H9 (cell line): ENCODE measurements around the gene CHDH. TPM values are rescaled to one million over a fixed set of nuclear protein-coding genes. Genes with fewer than 3 reads are reported as not detected.

Experiments
- DNase-seq: peaks from one replicate; pipeline ENCODE4 v3.0.0-alpha.2; 2017
- H2AFZ ChIP-seq: one replicate; pipeline ENCODE4 v1.6.1; 2013; ENCODE audit warnings: mild to moderate bottlenecking, low read length, control low read depth, moderate library complexity
- H2AK5ac ChIP-seq: 2 replicates; pipeline ENCODE4 v1.6.1; 2013; ENCODE audit warnings: low read length, control low read depth, mixed read lengths; ENCODE audit not compliant: insufficient read length
- H2BK120ac ChIP-seq: one replicate; pipeline ENCODE4 v1.6.1; 2013; ENCODE audit warnings: low read depth, mild to moderate bottlenecking, low read length, control low read depth, inconsistent platforms; ENCODE audit not compliant: poor library complexity, severe bottlenecking
- H2BK12ac ChIP-seq: 2 replicates; pipeline ENCODE4 v1.6.1; 2013; ENCODE audit warnings: low read length, control low read depth, mixed read lengths, low read depth; ENCODE audit not compliant: insufficient read length
- H2BK15ac ChIP-seq: 2 replicates; pipeline ENCODE4 v1.6.1; 2013; ENCODE audit warnings: low read depth, low read length, control low read depth
- H2BK20ac ChIP-seq: one replicate; pipeline ENCODE4 v1.6.1; 2013; ENCODE audit warnings: low read depth, mild to moderate bottlenecking, low read length, control low read depth, inconsistent platforms; ENCODE audit not compliant: poor library complexity, severe bottlenecking
- H2BK5ac ChIP-seq: 2 replicates; pipeline ENCODE4 v1.6.1; 2013; ENCODE audit warnings: low read length, control low read depth, mixed read lengths; ENCODE audit not compliant: insufficient read length
- H3K14ac ChIP-seq: 2 replicates; pipeline ENCODE4 v1.6.1; 2013; ENCODE audit warnings: low read length, control low read depth; ENCODE audit not compliant: insufficient read depth
- H3K18ac ChIP-seq: 2 replicates; pipeline ENCODE4 v1.6.1; 2013; ENCODE audit warnings: low read depth, mild to moderate bottlenecking, mixed read lengths, low read length, control low read depth; ENCODE audit not compliant: insufficient read length
- H3K23ac ChIP-seq: 2 replicates; pipeline ENCODE4 v1.6.1; 2013; ENCODE audit warnings: low read length, control low read depth, mixed read lengths, low read depth; ENCODE audit not compliant: insufficient read length
- H3K23me2 ChIP-seq: 2 replicates; pipeline ENCODE4 v1.6.1; 2013; ENCODE audit warnings: low read depth, mild to moderate bottlenecking, mixed read lengths, low read length, control low read depth; ENCODE audit not compliant: insufficient read length, poor library complexity, severe bottlenecking
- H3K27ac ChIP-seq: 2 replicates; pipeline ENCODE4 v1.5.1; 2013; ENCODE audit warnings: low read length, control low read depth, mixed read lengths, low read depth; ENCODE audit not compliant: insufficient read length
- H3K27me3 ChIP-seq: 2 replicates; pipeline ENCODE4 v1.6.1; 2013; ENCODE audit warnings: low read length, control low read depth, inconsistent platforms; ENCODE audit not compliant: insufficient read depth
- H3K4ac ChIP-seq: 2 replicates; pipeline ENCODE4 v1.6.1; 2013; ENCODE audit warnings: low read depth, mild to moderate bottlenecking, control low read depth, inconsistent platforms, low read length, moderate library complexity
- H3K4me1 ChIP-seq: 2 replicates; pipeline ENCODE4 v1.6.1; 2013; ENCODE audit warnings: low read length, control low read depth, inconsistent platforms; ENCODE audit not compliant: insufficient read depth
- H3K4me2 ChIP-seq: 2 replicates; pipeline ENCODE4 v1.6.1; 2013; ENCODE audit warnings: low read length, control low read depth, mixed read lengths; ENCODE audit not compliant: insufficient read length, insufficient read depth
- H3K56ac ChIP-seq: 2 replicates; pipeline ENCODE4 v1.6.1; 2013; ENCODE audit warnings: low read depth, mild to moderate bottlenecking, mixed read lengths, low read length, control low read depth; ENCODE audit not compliant: insufficient read length
- H3K79me1 ChIP-seq: 2 replicates; pipeline ENCODE4 v1.6.1; 2013; ENCODE audit warnings: low read depth, mild to moderate bottlenecking, moderate library complexity, low read length, control low read depth, inconsistent platforms; ENCODE audit not compliant: insufficient read depth, poor library complexity, severe bottlenecking
- H3K79me2 ChIP-seq: 2 replicates; pipeline ENCODE4 v1.6.1; 2013; ENCODE audit warnings: low read length, control low read depth, inconsistent platforms; ENCODE audit not compliant: insufficient read depth
- H3K9ac ChIP-seq: 2 replicates; pipeline ENCODE4 v1.6.1; 2013; ENCODE audit warnings: low read length, control low read depth, mixed read lengths; ENCODE audit not compliant: insufficient read length; ENCODE audit errors: extremely low read depth
- H3K9me3 ChIP-seq: one replicate; pipeline ENCODE4 v1.6.1; 2013; ENCODE audit warnings: low read depth, low read length, inconsistent platforms; ENCODE audit not compliant: control insufficient read depth
- H3T11ph ChIP-seq: one replicate; pipeline ENCODE4 v1.6.1; 2013; ENCODE audit warnings: mild to moderate bottlenecking, low read length, control low read depth, inconsistent platforms
- H4K20me1 ChIP-seq: one replicate; pipeline ENCODE4 v1.6.1; 2013; ENCODE audit not compliant: control insufficient read depth, insufficient read length, insufficient read depth
- H4K5ac ChIP-seq: 2 replicates; pipeline ENCODE4 v1.6.1; 2013; ENCODE audit warnings: low read depth, mild to moderate bottlenecking, mixed read lengths, low read length, control low read depth; ENCODE audit not compliant: insufficient read length
- H4K8ac ChIP-seq: replicated peaks from 2 replicates; pipeline ENCODE4 v1.6.1; 2013; ENCODE audit warnings: low read length, control low read depth, mixed read lengths, low read depth; ENCODE audit not compliant: insufficient read length
- H4K91ac ChIP-seq: 2 replicates; pipeline ENCODE4 v1.6.1; 2013; ENCODE audit warnings: low read depth, mild to moderate bottlenecking, moderate library complexity, mixed read lengths, low read length, control low read depth; ENCODE audit not compliant: insufficient read length
- H3K27ac Mint-ChIP-seq, 3 experiments: 2 replicates in 2 of 3; 3 replicates in 1 of 3; pipeline ENCODE4 v1.8.0; 2020 to 2021; ENCODE audit warnings: mixed read lengths in 3 of 3, mild to moderate bottlenecking in 1 of 3, moderate library complexity in 1 of 3
- H3K27me3 Mint-ChIP-seq: 2 replicates; pipeline ENCODE4 v1.8.0; 2021; ENCODE audit warnings: low read depth, mild to moderate bottlenecking, moderate library complexity, mixed read lengths
- H3K36me3 Mint-ChIP-seq, 3 experiments: 2 replicates in 2 of 3; 3 replicates in 1 of 3; pipeline ENCODE4 v1.8.0; 2020 to 2021; ENCODE audit warnings: low read depth in 3 of 3, mixed read lengths in 3 of 3; ENCODE audit not compliant: insufficient read depth in 1 of 3
- H3K4me1 Mint-ChIP-seq, 2 experiments: 2 replicates each; pipeline ENCODE4 v1.8.0; 2020; ENCODE audit warnings: mixed read lengths in 2 of 2
- H3K4me3 Mint-ChIP-seq, 2 experiments: 2 replicates in 1 of 2; 3 replicates in 1 of 2; pipeline ENCODE4 v1.8.0; 2020 to 2021; ENCODE audit warnings: mild to moderate bottlenecking in 2 of 2, mixed read lengths in 2 of 2, moderate library complexity in 1 of 2
- H3K9me3 Mint-ChIP-seq, 2 experiments: 2 replicates in 1 of 2; 3 replicates in 1 of 2; pipeline ENCODE4 v1.8.0; 2020; ENCODE audit warnings: mild to moderate bottlenecking in 2 of 2, mixed read lengths in 2 of 2, moderate library complexity in 1 of 2
- WGBS: extraction: QIAGEN DNeasy Blood & Tissue Kit; methylation state at CpG from one replicate; pipeline ENCODE4 v1.1.7; 2013; ENCODE audit warnings: missing lambda C conversion rate, low lambda C conversion rate, mixed read lengths; ENCODE audit not compliant: insufficient read length; ENCODE audit errors: extremely low coverage; 5-methylcytosine and 5-hydroxymethylcytosine counted together
- total RNA-seq: library from RNA; stranded (reverse); gene quantifications from 2 replicates; pipeline ENCODE4 v1.2.1, GENCODE V29; 2021
- TF ChIP-seq, protein P1 (sequence below): fragments of 200-600 bp; sonication (generic); conservative IDR thresholded peaks from 3 replicates; pipeline ENCODE4 v1.8.0; 2021; ENCODE audit warnings: antibody characterized with exemption, mild to moderate bottlenecking

Gene CHDH
- total RNA-seq, 1 experiment from 2014 or later = 11.0 TPM

DNA sequence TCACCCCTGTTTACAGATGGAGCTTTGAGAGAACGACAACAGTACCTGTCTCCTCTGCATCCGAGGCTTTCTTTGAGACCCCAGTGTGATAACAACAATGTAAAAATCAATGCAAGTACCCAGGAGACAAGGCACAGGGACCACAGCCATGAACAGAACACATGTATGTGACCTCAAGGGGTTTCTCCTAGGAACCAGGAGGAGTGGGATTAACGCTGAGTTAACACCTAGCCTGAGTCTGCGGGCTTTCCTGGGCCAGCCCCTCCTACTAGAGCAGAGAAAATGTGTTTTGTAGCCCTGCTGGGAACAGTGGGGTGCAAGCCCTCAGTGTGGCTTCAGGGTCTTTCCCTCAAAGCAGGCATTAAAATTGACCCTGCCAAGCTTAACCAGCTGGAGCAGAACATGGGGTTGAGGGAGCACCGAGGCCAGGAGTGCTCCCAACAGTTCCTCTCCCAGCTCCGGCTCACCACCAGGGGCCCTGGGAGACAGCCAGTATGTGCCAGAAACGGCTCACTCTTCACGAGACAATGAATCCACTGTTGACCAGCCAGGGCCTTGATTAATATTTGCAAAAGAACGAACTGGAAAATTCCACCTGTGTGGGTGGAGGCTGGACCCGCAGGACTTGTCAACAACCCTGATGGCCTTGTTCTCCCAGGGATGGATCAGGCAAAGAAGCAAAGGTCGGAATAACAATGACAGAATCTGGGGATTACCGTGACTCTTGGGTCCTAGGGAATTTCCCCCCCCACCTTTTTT is 3.6 kb downstream of the CHDH start:
- Histone ChIP-seq H3K23me2 (peaks cover 4% of the 10 kb centered on the region), H2BK20ac (no peak overlapping the region), H2AFZ (no peak overlapping the region), H3K79me2 (no peaks in the 10 kb centered on the region), H3K4me1 (peaks cover 7% of the 10 kb centered on the region; the same call in 1 of the 2 replicates), H4K8ac (no peak overlapping the region), H3K14ac (peak overlapping the region; percentile 24; the same call in 1 of the 2 replicates), H3K23ac (no peak overlapping the region), H4K5ac (no peak overlapping the region), H2BK15ac (no peak overlapping the region), H2BK120ac (no peak overlapping the region), H3K4ac (no peak overlapping the region), H4K91ac (no peak overlapping the region), H3K18ac (no peak overlapping the region), H3K4me2 (no peak overlapping the region), H3K9ac (no peak overlapping the region), H3K56ac (no peak overlapping the region), H3K27me3 (peaks cover 9% of the 10 kb centered on the region; the same call in 1 of the 2 replicates), H4K20me1 (no peaks in the 10 kb centered on the region), H2BK5ac (no peak overlapping the region), H3K27ac (no peak overlapping the region), H3T11ph (no peak overlapping the region), H2AK5ac (no peak overlapping the region), H3K9me3 (no peaks in the 10 kb centered on the region), H2BK12ac (no peak overlapping the region), H3K79me1 (no peaks in the 10 kb centered on the region)
- H3K9me3 Mint-ChIP-seq = no peaks in the 10 kb centered on the region; a peak in 1 of 5 replicates
- TF ChIP-seq, protein P1, sequence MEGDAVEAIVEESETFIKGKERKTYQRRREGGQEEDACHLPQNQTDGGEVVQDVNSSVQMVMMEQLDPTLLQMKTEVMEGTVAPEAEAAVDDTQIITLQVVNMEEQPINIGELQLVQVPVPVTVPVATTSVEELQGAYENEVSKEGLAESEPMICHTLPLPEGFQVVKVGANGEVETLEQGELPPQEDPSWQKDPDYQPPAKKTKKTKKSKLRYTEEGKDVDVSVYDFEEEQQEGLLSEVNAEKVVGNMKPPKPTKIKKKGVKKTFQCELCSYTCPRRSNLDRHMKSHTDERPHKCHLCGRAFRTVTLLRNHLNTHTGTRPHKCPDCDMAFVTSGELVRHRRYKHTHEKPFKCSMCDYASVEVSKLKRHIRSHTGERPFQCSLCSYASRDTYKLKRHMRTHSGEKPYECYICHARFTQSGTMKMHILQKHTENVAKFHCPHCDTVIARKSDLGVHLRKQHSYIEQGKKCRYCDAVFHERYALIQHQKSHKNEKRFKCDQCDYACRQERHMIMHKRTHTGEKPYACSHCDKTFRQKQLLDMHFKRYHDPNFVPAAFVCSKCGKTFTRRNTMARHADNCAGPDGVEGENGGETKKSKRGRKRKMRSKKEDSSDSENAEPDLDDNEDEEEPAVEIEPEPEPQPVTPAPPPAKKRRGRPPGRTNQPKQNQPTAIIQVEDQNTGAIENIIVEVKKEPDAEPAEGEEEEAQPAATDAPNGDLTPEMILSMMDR = peak; percentile 49; the same call in 2 of the 3 replicates
- no CpG with 5 or more reads among the region's 12 CpGs for WGBS
- peak; percentile 41 for DNase-seq
- peak overlapping the region in 2 of 3 experiments; percentile 18 to 55; a peak in 3 of 7 replicates for H3K27ac Mint-ChIP-seq
- H3K36me3 Mint-ChIP-seq = peaks cover 1 to 10% (median 9%) of the 10 kb centered on the region in 3 experiments; a peak in 4 of 7 replicates
- peaks cover 39 to 41% of the 10 kb centered on the region in 2 experiments for H3K4me1 Mint-ChIP-seq
- H3K4me3 Mint-ChIP-seq = peak overlapping the region in 1 of 2 experiments; percentile 10; a peak in 1 of 5 replicates
- H3K27me3 Mint-ChIP-seq = peaks cover 18% of the 10 kb centered on the region
